Mucosa of gallbladder (tissue), 1 donor: ENCODE results near the gene RNF220. TPM values are rescaled to one million over a fixed set of nuclear protein-coding genes. Genes with fewer than 3 reads are reported as not detected.

Source experiments
- DNase-seq: peaks from one replicate; pipeline ENCODE4 v3.0.0-alpha.2; 2020; ENCODE audit warnings: low spot score
- total RNA-seq: library from RNA; stranded (reverse); gene quantifications from one replicate; pipeline ENCODE4 v1.2.1, GENCODE V29; 2021
- donor health status: DM: no; HTN: no; CAD: no.

RNF220 gene
- total RNA-seq, 1 donor from 2014 or later, result 68.1 TPM

GRCh38 chr1:44636688-44637598 lies 231.9 kb downstream of the RNF220 start:
- DNase-seq, result no peak

DNA sequence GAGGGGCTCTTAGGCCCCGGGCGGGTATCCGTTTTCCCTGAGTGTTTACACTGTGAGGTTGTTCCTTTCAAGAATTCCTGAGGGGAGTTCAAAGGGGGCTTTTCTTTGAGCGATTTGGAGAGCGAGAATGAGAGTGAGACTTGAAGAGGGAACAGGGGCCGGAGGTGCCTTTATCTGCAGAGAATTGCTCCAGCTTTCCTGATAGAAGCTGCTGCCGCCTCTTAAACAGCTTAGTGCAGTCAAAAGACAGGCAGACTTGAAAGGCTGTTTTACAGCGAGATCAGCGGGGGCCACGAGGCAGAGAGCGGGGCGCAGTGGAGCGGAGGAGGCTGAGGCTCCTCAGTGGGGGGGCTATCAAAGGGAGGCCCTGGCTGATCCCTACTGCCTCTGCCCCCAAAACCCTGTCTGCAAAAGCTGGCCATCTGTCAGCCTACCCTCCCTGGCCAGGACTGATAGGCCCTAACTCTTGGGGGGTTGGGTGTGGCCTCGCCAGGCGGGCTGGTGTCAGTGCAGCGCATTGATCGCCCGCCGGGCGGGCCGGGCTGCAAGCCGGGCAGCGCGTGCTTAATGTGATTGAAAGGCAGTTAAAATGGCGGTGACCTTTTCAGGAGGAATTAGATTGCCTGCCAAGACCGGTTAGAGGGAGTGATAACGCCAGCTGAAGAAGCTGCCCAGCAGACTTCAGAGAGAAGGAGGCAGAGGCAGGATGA lies 232.8 kb downstream of the RNF220 start:
- peak; percentile 56 for DNase-seq

- DNase-seq, result peak; percentile 37
Observed at GRCh38 chr1:44640200-44640853, 235.3 kb downstream of the RNF220 start.

DNA sequence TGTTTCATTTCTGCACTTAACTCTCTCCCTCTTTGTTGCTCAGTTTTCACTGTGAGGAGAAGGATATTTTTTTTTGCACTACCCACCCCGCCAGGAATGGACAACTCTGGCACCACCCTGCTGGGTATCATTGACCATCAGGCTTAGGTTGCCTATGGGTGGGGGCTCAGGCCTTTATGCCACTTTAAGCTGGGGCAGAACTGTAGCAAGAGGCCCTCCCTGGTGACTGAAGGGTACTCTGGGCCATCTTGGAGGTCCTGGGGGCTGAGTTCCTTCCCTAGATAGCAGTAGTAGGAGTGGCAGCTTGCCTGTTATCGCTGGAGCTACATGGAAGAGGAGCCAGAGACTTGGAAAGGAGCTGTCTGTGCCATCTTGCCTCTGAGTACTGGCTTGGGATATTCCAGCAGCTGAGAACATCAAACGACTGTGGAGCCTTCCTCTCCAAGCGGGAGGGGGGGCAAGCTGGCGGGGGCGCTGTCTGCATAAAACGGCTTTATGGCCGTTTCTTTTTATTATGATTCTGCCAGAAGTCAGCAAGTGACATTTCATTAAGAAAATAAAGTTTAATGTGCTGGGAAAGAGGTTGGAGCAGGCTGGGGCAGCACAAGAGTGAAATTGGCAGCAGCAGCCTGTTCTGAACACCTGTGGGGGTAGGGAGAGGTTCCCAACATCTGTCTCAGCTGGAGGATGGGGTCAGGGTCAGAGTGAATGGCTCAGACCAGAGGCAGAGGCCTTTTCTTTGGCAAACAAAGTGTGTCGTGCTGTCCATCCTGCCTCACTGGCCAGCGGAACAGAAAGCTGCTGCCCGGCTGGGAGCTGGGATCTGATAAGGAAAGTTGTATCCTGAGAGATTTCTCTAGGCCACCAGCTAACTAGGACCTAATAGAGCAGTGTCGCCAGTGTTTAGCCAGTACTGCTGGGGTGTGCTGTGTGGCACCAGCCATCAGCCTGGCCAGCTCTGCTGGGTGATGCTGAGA lies 236.4 kb downstream of the RNF220 start:
- no peak for DNase-seq

DNA sequence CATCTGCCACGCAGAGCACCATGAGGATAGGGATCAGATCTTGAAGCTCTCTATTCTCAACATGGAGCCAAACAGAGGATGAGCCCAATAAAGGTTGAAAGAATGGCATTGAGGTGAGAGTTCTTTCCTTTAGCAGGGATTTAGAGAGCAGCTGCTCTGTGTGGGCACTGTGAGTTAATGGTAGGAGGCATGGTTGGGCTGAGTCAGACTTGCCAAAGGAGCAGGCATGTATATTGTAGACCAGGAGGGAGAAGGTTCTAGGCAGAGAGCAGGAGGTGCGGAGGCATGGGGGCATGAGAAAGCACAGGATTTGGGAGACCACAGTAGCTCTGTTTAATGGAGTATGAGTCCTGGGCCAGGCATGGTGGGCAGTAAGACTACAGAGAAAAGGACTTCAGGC lies 237.2 kb downstream of the RNF220 start:
- DNase-seq, result no peak

DNA sequence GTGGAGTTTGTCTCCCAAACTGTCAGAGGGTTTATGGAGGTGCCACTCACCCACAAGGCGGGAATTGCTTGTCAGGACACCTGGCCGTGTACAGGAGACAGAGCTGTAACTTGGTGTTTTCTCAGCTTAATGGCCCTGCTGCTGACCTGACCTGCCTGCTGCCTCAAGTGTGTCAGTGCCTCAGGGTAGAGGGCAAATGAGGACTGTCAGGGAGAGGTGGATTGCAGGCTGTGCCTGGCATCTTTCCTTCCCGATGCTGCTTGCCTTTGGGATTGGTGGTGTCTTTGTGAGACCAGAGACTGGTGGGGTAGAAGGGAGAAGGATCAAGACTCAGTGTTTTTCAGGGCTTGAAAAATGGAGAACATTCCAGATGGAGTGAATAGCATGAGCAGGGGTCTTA lies 237.9 kb downstream of the RNF220 start:
- DNase-seq, result no peak

DNA sequence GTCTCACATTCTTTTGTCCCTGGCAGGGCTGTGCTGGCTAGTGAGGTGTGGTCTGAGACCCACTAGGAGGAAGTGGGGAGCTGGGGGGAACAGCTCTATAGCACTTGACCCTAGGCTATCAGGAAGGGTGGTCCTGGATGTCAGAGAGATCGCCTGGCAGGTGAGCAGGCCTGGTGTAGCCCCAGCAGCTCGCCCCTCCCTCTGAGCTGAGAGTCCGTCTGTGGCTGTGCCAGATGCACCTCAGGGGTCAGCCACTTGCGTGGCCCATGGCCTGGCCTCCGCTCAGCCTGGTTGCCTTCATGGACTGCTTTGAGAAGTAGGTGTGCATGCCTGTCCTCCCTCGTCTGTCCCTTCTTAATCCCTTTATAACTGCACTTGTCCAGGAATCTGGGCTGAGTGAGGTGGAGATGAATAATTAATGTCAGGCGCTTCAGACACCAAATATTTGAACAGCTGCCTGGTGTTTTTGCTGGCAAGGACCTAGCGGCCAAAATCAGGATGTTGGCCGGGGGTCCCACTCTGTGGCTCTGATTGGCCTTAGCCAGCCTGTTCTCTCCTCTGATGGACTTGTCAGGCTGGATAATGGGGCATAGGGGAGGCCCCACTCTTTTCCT lies 238.8 kb downstream of the RNF220 start:
- DNase-seq, result no peak

GRCh38 chr1:44644806-44645205 lies 239.8 kb downstream of the RNF220 start:
- DNase-seq, result no peak

GRCh38 chr1:44645476-44646244 lies 240.6 kb downstream of the RNF220 start:
- no peak for DNase-seq

DNA sequence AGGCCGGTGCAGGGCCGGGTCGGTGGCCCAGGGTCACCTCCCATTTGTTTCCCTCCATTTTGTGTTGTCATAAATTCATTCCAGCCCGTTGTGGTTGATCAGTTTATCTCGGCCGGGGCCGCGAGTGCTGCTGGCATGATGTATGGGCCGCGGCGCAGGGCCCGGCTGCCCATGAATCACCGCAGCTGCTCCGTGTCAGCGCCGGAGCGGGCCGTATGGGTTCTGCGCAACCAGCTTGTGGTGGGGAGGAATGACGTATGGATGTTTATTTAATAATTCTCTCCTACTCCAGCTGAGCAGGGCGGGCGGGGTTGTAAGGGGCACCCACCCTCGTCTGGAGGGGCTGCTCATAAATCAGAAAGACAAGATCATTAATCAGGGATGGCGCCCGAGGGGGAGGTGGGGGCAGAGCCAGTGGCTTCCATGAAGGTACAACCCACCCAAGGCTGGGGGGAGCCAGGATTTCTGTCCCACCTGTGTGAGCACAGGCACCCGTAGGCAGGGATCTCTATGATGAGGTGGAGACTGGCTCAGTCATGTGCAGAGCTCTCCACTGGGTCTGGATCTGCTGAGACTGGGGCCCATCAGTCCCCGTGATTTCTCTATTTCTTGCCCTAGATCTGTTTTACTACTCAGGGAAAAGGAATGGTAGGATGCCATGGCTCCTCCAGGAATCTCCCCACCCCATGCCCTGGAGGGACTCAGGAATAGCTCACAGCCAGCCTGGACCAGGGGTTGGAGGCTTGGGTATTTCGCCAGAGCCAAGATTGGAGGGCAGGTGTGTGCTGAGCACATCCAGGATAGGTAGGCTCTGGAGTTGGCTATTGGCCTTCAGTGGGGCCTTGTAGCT lies 241.4 kb downstream of the RNF220 start:
- no peak for DNase-seq

- no peak for DNase-seq
Observed at GRCh38 chr1:44647896-44648295, 242.8 kb downstream of the RNF220 start.

DNA sequence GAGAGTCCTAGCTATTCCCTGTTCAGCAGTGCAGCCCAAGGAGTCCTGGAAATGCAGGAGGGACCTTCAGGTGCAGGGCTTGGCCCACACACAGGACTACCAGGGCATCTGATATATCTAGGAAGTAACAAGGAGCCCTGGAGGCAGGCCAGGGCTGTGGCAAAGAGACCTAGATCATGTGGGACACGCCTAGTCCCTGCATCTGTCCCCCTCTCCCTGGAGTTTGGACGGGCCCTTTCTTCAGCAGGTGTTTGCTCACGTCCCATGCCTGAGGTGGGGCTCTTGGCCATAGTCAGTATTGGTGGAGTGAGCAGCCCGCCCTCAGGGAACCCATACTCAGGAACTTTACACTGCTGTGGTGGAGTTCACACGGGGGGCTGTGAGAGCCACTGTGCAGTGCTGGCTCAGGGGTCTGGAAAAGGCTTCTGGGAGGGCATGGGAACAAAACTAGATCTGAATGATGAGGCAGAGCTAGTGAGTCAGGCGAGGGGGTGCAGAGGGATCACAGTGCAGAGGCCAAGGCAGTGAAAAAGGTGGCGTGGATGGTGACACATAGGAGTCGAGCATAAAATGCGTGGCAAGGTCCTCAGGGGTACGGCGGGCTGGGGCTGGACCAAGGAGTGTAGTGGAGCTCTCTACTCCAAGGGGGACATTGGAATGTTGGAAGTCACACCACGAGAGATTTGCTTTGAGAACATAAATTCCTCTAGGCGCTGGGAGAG lies 243.6 kb downstream of the RNF220 start:
- no peak for DNase-seq

- no peak for DNase-seq
Observed at GRCh38 chr1:44649788-44650158, 244.7 kb downstream of the RNF220 start.

- no peak for DNase-seq
Observed at GRCh38 chr1:44650159-44650831, 245.2 kb downstream of the RNF220 start.

GRCh38 chr1:44651069-44651468 lies 246.0 kb downstream of the RNF220 start:
- no peak for DNase-seq

GRCh38 chr1:44652445-44653106 lies 247.5 kb downstream of the RNF220 start:
- peak; percentile 79 for DNase-seq
